GM10847 (cell line): ENCODE data around the gene RAET1E.

ENCODE experiments used
- POLR2A ChIP-seq: IDR thresholded peaks from 2 replicates; pipeline ENCODE4 v1.6.1; 2011; ENCODE audit not compliant: insufficient read length; ENCODE audit errors: extremely low read depth

RAET1E gene

GRCh38 chr6:149897855-149898744 is at the start of gene RAET1E:
Gene RAET1E, minus strand, starts transcription at chr6:149898113. Its CDS starts 7,212 bp downstream, at chr6:149890901.
- TF ChIP-seq POLR2A, result no peak

GRCh38 chr6:149942461-149942829 is 44.5 kb upstream of the RAET1E start:
- no peak for TF ChIP-seq POLR2A

GRCh38 chr6:149941583-149942460 is 43.9 kb upstream of the RAET1E start, which contains the start of gene ULBP2:
Gene ULBP2, plus strand, starts transcription at chr6:149942014. Its CDS starts 59 bp downstream, at chr6:149942073.
- TF ChIP-seq POLR2A, result no peak

GRCh38 chr6:149940672-149940982 is 42.7 kb upstream of the RAET1E start:
- TF ChIP-seq POLR2A, result no peak

- TF ChIP-seq POLR2A, result no peak
Measured at GRCh38 chr6:149939909-149940671, 42.2 kb upstream of the RAET1E start.

- no peak for TF ChIP-seq POLR2A
Measured at GRCh38 chr6:149939356-149939648, 41.4 kb upstream of the RAET1E start.

GRCh38 chr6:149938571-149939355 is 40.9 kb upstream of the RAET1E start:
- TF ChIP-seq POLR2A, result no peak

- TF ChIP-seq POLR2A, result no peak
Measured at GRCh38 chr6:149936743-149937142, 38.8 kb upstream of the RAET1E start.

GRCh38 chr6:149935668-149936067 is 37.8 kb upstream of the RAET1E start:
- TF ChIP-seq POLR2A, result no peak

GRCh38 chr6:149935246-149935645 is 37.3 kb upstream of the RAET1E start:
- no peak for TF ChIP-seq POLR2A

GRCh38 chr6:149934249-149935156 is 36.6 kb upstream of the RAET1E start:
- no peak for TF ChIP-seq POLR2A

GRCh38 chr6:149933461-149933860 is 35.5 kb upstream of the RAET1E start:
- TF ChIP-seq POLR2A, result no peak

GRCh38 chr6:149933036-149933435 is 35.1 kb upstream of the RAET1E start:
- no peak for TF ChIP-seq POLR2A

- no peak for TF ChIP-seq POLR2A
Measured at GRCh38 chr6:149931501-149931900, 33.6 kb upstream of the RAET1E start.
